CD4-positive, alpha-beta memory T cell (primary cell): ENCODE results near the gene UBE2I. TPM values are rescaled to one million over a fixed set of nuclear protein-coding genes. Genes with fewer than 3 reads are reported as not detected.
A peak's percentile ranks its signal among the peaks of the same experiment; 100 is the strongest.

Experiments
- CTCF ChIA-PET: fragments of 350-600 bp; sonication (Branson Sonifier 250); formaldehyde crosslinking; loops from one replicate; lab custom pipeline; 2021; ENCODE audit warnings: inconsistent platforms; ENCODE audit not compliant: partially characterized antibody; lab: Charles Lee
- POLR2A ChIA-PET: fragments of 350-600 bp; sonication (Branson Sonifier 250); formaldehyde crosslinking; loops from one replicate; lab custom pipeline; 2021; ENCODE audit not compliant: partially characterized antibody; lab: Charles Lee
- DNase-seq, 5 donors: peaks; one replicate each; pipeline versions ENCODE4 v3.0.0 to v3.0.0-alpha.2; 2020 to 2022; ENCODE audit warnings: mixed read lengths in 1 of 5
- H3K27ac ChIP-seq: one replicate; pipeline ENCODE4 v1.7.0; 2013; ENCODE audit warnings: low read depth, low read length
- H3K27me3 ChIP-seq: 2 replicates; pipeline ENCODE4 v1.7.0; 2013; ENCODE audit warnings: mild to moderate bottlenecking, low read length, moderate library complexity; ENCODE audit not compliant: insufficient read depth
- H3K36me3 ChIP-seq: 2 replicates; pipeline ENCODE4 v1.7.0; 2013; ENCODE audit warnings: mild to moderate bottlenecking, low read length, moderate library complexity; ENCODE audit not compliant: insufficient read depth
- H3K4me1 ChIP-seq: 2 replicates; pipeline ENCODE4 v1.7.0; 2013; ENCODE audit warnings: mild to moderate bottlenecking, low read length, moderate library complexity; ENCODE audit not compliant: insufficient read depth
- H3K4me3 ChIP-seq, 2 donors: one replicate each; pipeline ENCODE4 v1.7.0; 2013; ENCODE audit warnings: low read length in 2 of 2, mild to moderate bottlenecking in 1 of 2
- H3K9me3 ChIP-seq, 2 donors: one replicate each; pipeline ENCODE4 v1.7.0; 2013; ENCODE audit warnings: low read length in 2 of 2, control low read depth in 1 of 2; ENCODE audit not compliant: control insufficient read depth in 1 of 2
- H3K27ac Mint-ChIP-seq, 7 donors: one replicate each; pipeline ENCODE4 v1.8.0; 2020 to 2021; ENCODE audit warnings: mixed read lengths in 7 of 7, mild to moderate bottlenecking in 6 of 7, inconsistent platforms in 3 of 7, moderate library complexity in 3 of 7
- H3K27me3 Mint-ChIP-seq, 2 donors: one replicate each; pipeline ENCODE4 v1.8.0; 2020 to 2021; ENCODE audit warnings: mixed read lengths in 2 of 2
- H3K36me3 Mint-ChIP-seq, 2 donors: one replicate each; pipeline ENCODE4 v1.8.0; 2020 to 2021; ENCODE audit warnings: mixed read lengths in 2 of 2, inconsistent platforms in 1 of 2, mild to moderate bottlenecking in 1 of 2
- H3K4me1 Mint-ChIP-seq, 4 donors: one replicate each; pipeline ENCODE4 v1.8.0; 2020 to 2021; ENCODE audit warnings: mixed read lengths in 4 of 4, mild to moderate bottlenecking in 1 of 4
- H3K4me3 Mint-ChIP-seq, 8 donors: one replicate each; pipeline ENCODE4 v1.8.0; 2020 to 2021; ENCODE audit warnings: mixed read lengths in 8 of 8, mild to moderate bottlenecking in 7 of 8, moderate library complexity in 6 of 8, inconsistent platforms in 3 of 8
- H3K9me3 Mint-ChIP-seq, 8 donors: one replicate each; pipeline ENCODE4 v1.8.0; 2020 to 2021; ENCODE audit warnings: mixed read lengths in 8 of 8, mild to moderate bottlenecking in 5 of 8, inconsistent platforms in 3 of 8, moderate library complexity in 1 of 8
- intact Hi-C: fragments of 100-400 bp; cut with micrococcal nuclease; formaldehyde crosslinking; loops from one replicate; pipeline ENCODE4 v1.15.1; 2023
- polyA plus RNA-seq, 2 donors: library from polyadenylated mRNA; unstranded; fragments of 300-500 nt; fragmentation: Illumina TruSeq; gene quantifications; one replicate each; pipeline ENCODE4 v1.2.3, GENCODE V29; 2021
- total RNA-seq, 2 experiments: library from RNA; stranded (reverse); gene quantifications; one replicate each; pipeline ENCODE4 v1.2.3, GENCODE V29; 2021

Gene UBE2I
- total and polyA plus RNA-seq, 4 experiments from 2014 or later, result 100 to 177 (median 138) TPM

DNA sequence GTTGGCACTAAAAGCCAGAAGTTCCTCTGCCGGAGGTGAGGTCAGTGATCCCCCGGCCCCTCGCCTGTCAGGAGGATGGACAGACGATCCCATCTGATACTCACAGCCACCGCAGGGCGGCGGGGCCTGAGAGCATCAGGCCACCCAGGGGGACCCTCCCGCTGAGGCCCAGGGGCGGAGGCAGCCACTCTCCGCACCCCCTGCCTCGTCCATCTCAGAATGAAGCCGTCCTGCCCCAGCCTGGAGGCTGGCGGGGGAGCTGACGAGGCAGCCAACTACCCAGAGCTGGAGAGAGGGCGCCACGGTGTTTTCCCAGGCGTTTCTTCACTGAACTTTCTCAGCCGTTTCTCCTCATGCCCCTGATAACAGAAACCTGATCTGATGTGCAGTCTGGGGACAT is 31.0 kb upstream of the UBE2I start:
- DNase-seq, result no peak
- no peaks in the 10 kb centered on the region for H3K27me3 ChIP-seq
- ChIA-PET CTCF (no interaction called here), POLR2A (no interaction called here)
- Mint-ChIP-seq H3K36me3 (no peaks in the 10 kb centered on the region), H3K4me1 (no peaks in the 10 kb centered on the region), H3K4me3 (no peak overlapping the region), H3K27ac (no peak overlapping the region), H3K9me3 (no peaks in the 10 kb centered on the region), H3K27me3 (peaks cover 9 to 11% of the 10 kb centered on the region in 2 donors)
- intact Hi-C loops, result no loop called here
- no peaks in the 10 kb centered on the region for H3K9me3 ChIP-seq
- no peak overlapping the region for H3K4me3 ChIP-seq
- no peak overlapping the region for H3K27ac ChIP-seq
- H3K36me3 ChIP-seq, result no peaks in the 10 kb centered on the region
- no peaks in the 10 kb centered on the region for H3K4me1 ChIP-seq

DNA sequence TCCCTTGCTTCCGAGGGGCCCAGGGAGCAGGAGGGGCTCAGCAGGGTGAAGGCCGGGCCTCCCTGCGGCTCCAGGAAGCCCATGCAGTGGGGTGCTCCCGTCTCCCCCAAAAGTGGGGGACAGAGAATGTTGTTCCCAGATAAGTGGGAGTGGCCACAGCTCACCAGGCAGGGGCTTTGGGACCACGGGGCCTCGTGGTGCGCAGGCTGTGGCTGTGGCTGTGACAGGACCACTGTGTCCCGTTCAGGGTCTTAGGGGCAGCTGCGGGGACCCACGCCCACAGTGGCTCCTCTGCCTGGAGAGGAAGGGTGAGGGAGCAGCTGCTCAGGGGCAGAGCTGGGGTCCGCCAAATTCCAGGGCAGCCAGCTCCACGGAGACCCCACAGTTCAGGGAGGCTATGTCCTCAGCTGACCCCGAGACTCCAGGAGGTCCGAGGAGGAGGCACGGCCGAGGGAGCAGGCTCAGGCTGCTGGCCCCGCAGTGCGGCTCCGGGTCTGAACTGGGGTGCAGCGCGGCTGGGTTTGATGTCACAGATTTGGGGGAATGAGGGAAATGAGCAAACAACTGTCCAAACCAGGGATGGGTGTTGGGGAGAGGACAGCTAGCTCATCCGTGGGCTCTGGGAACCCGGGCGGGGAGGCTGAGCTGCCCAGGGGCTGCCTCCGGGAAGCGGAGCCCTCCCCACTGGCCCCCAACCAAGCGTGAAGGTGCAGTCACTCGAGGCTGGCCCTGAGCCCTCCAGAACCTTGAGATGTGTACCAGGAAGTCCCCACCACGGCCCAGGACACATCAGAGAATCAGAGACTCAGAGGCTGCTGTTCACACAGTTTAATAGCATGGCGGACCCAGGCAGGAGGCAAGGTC is 30.1 kb upstream of the UBE2I start:
- Histone ChIP-seq H3K36me3 (no peaks in the 10 kb centered on the region), H3K27ac (no peak overlapping the region), H3K4me1 (no peaks in the 10 kb centered on the region), H3K9me3 (no peaks in the 10 kb centered on the region), H3K4me3 (no peak overlapping the region), H3K27me3 (no peaks in the 10 kb centered on the region)
- H3K27me3 Mint-ChIP-seq, result peaks cover 9 to 11% of the 10 kb centered on the region in 2 donors
- H3K4me3 Mint-ChIP-seq, result no peak overlapping the region
- ChIA-PET POLR2A (no interaction called here), CTCF (no interaction called here)
- no peaks in the 10 kb centered on the region for H3K36me3 Mint-ChIP-seq
- H3K4me1 Mint-ChIP-seq, result no peaks in the 10 kb centered on the region
- no peak for DNase-seq
- no peak overlapping the region for H3K27ac Mint-ChIP-seq
- intact Hi-C loops, result no loop called here
- no peaks in the 10 kb centered on the region for H3K9me3 Mint-ChIP-seq

DNA sequence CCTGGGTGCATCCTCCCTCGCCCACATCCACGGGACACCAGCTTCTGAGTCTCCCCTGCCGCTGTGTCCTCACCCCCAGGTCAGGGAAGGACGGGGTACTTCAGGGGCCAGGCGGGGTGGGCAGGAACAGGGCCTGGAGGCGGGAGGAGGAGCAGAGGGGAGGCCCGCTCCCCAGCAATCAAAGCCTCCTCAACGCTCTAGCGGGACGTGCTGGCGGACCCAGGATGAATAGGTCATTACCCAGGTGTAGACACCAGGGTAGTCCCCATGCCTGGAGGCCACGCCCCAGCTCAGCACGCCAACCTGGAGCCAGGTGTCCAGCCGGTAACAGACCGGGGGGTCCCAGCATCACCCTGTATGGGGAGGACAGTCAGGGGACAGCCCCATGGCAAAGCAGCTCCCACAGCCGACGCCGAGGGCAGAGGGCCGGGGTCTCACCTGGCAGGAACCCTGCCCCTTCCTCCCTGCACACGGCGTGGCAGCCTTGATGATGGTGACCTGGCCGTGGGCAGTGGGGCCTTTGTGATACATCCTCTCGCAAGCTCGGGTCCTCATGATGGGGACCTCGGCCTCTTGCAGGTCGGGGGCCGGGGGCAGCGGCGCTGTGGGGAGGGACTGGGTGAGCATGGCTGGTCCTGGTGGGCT is 29.4 kb upstream of the UBE2I start:
- H3K9me3 Mint-ChIP-seq, result no peaks in the 10 kb centered on the region
- no peaks in the 10 kb centered on the region for H3K27me3 ChIP-seq
- POLR2A ChIA-PET, result no interaction called here

DNA sequence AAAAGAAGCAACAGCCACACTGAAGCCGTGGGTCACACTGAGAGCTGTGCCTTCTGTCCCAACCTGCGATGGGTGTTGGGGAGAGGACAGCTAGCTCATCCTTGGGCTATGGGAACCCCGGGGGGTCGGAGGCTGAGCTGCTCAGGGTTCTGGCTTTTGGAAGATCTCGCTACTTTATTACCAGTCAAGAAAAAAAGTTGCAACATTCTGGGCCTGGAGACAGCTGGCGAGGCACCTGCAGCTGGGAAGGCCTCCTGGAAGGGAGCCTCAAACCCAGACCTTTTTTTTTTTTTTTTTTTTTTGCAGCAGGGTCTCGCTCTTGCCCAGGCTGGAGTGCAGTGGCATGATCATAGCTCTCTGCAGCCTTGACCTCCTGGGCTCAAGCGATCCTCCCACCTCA is 28.7 kb upstream of the UBE2I start:
- ChIA-PET POLR2A (no interaction called here), CTCF (no interaction called here)
- no peak for DNase-seq
- Mint-ChIP-seq H3K4me1 (no peaks in the 10 kb centered on the region), H3K27ac (peak overlapping the region in 1 of 7 donors; percentile 37), H3K36me3 (no peaks in the 10 kb centered on the region), H3K4me3 (no peak overlapping the region), H3K9me3 (no peaks in the 10 kb centered on the region), H3K27me3 (peaks cover 7% of the 10 kb centered on the region in 2 donors)
- Histone ChIP-seq H3K27me3 (no peaks in the 10 kb centered on the region), H3K4me3 (no peak overlapping the region), H3K9me3 (no peaks in the 10 kb centered on the region), H3K27ac (no peak overlapping the region), H3K4me1 (no peaks in the 10 kb centered on the region), H3K36me3 (no peaks in the 10 kb centered on the region)
- intact Hi-C loops, result no loop called here

More for the DNA sequence above, 29.4 kb upstream of the UBE2I start:
- no peak for DNase-seq
- H3K27ac ChIP-seq, result no peak overlapping the region
- H3K9me3 ChIP-seq, result no peaks in the 10 kb centered on the region
- no peak overlapping the region for H3K4me3 Mint-ChIP-seq
- no peaks in the 10 kb centered on the region for H3K4me1 ChIP-seq
- H3K27ac Mint-ChIP-seq, result no peak overlapping the region
- no peaks in the 10 kb centered on the region for H3K36me3 ChIP-seq
- H3K4me3 ChIP-seq, result no peak overlapping the region
- no peaks in the 10 kb centered on the region for H3K4me1 Mint-ChIP-seq
- CTCF ChIA-PET, result no interaction called here
- H3K36me3 Mint-ChIP-seq, result no peaks in the 10 kb centered on the region
- intact Hi-C loops, result no loop called here
- H3K27me3 Mint-ChIP-seq, result peaks cover 9 to 11% of the 10 kb centered on the region in 2 donors

DNA sequence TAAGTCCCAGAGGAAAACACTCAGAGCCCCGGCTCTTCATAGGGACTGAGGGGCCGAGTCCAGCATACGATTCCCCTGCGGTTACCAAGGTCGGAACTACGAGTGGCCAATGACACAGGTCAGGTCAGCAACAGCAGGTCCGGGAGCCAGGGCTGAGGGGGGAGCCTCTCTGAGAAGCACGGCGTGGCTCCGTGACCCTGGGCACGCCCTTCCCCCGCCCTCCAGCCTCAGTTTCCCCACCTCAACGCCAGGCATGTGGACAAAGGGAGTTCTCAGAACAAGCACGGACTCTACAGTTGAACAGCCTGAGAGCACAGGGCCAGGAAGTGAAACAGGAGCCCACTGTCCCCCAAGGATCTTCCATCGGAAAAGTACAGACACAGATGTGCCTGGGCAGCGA is 27.9 kb upstream of the UBE2I start:
- Mint-ChIP-seq H3K9me3 (no peaks in the 10 kb centered on the region), H3K4me3 (no peak overlapping the region), H3K4me1 (no peaks in the 10 kb centered on the region), H3K36me3 (no peaks in the 10 kb centered on the region), H3K27ac (no peak overlapping the region), H3K27me3 (peaks cover 5 to 7% of the 10 kb centered on the region in 2 donors)
- intact Hi-C loops, result no loop called here
- no peak overlapping the region for H3K27ac ChIP-seq
- no peak overlapping the region for H3K4me3 ChIP-seq
- ChIA-PET CTCF (no interaction called here), POLR2A (no interaction called here)
- no peaks in the 10 kb centered on the region for H3K27me3 ChIP-seq
- H3K4me1 ChIP-seq, result no peaks in the 10 kb centered on the region
- no peaks in the 10 kb centered on the region for H3K9me3 ChIP-seq
- H3K36me3 ChIP-seq, result no peaks in the 10 kb centered on the region
- DNase-seq, result no peak

DNA sequence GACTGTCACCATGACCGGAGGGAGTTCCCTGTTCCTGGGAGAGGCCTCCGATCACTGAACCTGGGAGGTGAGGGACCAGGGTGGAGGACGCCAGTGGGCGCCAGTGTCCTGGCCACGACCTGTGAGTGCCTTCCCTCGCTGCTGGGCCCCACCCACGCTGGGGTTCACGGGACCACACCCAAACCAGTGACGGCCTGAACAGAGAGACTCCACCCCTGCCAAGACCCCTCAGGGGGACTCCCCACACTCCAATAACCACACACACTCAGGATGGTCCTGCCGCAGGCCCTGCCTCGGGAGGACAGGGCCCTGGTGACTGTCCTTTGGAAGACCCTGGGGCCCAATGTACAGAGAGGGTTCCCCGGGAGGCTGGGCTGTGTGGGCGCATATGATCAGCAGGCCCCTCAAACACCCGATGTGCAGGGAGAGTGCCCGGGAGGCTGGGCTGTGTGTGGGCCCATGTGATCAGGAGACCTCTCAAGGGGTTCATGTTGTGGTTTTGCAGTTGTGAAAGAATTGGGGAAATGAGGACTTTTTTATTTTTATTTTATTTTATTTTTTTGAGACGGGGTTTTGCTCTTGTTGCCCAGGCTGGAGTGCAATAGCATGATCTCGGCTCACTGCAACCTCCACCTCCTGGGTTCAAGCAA is 27.0 kb upstream of the UBE2I start:
- ChIA-PET POLR2A (no interaction called here), CTCF (no interaction called here)
- Mint-ChIP-seq H3K27ac (no peak overlapping the region), H3K4me1 (no peaks in the 10 kb centered on the region), H3K9me3 (no peaks in the 10 kb centered on the region), H3K4me3 (no peak overlapping the region), H3K36me3 (no peaks in the 10 kb centered on the region), H3K27me3 (peaks cover 4 to 7% of the 10 kb centered on the region in 2 donors)
- DNase-seq, result no peak
- H3K9me3 ChIP-seq, result no peaks in the 10 kb centered on the region
- no peaks in the 10 kb centered on the region for H3K27me3 ChIP-seq
- no peak overlapping the region for H3K4me3 ChIP-seq
- H3K27ac ChIP-seq, result no peak overlapping the region
- intact Hi-C loops, result no loop called here
- no peaks in the 10 kb centered on the region for H3K36me3 ChIP-seq
- H3K4me1 ChIP-seq, result no peaks in the 10 kb centered on the region

DNA sequence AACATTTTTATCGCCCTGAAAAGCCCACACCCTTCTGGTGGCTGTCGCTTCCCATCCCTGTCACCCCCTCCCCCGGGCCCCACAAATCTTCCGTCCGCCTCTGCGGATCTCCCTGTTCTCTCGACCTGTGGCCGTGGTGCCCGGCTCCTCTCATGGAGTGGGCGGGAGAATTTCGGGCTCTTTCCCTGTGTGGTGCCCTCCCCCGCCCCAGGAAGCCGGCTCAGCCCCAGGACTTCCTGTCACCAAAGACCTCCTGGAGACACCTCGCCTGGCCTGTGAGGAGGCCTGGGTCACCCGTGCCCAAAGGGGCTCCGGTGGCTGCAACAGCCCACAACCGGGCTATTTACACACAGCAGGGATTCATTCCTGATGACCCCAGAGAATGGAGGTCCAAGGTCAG is 26.1 kb upstream of the UBE2I start:
- Mint-ChIP-seq H3K36me3 (no peaks in the 10 kb centered on the region), H3K4me3 (no peak overlapping the region), H3K9me3 (no peaks in the 10 kb centered on the region), H3K27ac (no peak overlapping the region), H3K27me3 (peaks cover 5 to 10% of the 10 kb centered on the region in 2 donors), H3K4me1 (no peaks in the 10 kb centered on the region)
- CTCF ChIA-PET, result no interaction called here
- H3K4me3 ChIP-seq, result no peak overlapping the region
- H3K36me3 ChIP-seq, result no peaks in the 10 kb centered on the region
- H3K4me1 ChIP-seq, result no peaks in the 10 kb centered on the region
- no peak for DNase-seq
- POLR2A ChIA-PET, result no interaction called here
- no peaks in the 10 kb centered on the region for H3K9me3 ChIP-seq
- no peak overlapping the region for H3K27ac ChIP-seq
- H3K27me3 ChIP-seq, result no peaks in the 10 kb centered on the region
- intact Hi-C loops, result no loop called here
